IPS DF 4.7 (cell line): ENCODE data around the gene RNF212.
"Not testable (repeated sequence)": the region's sequence is repeated elsewhere in the genome, so short reads cannot be mapped to it uniquely, and the experiment has no call there.

Experiments
- DNase-seq: peaks from one replicate; pipeline ENCODE4 v3.0.0-alpha.2; 2013; ENCODE audit warnings: low spot score; ENCODE audit errors: extremely low read depth

Gene RNF212

GRCh38 chr4:1065732-1066131, 47.6 kb downstream of the RNF212 start:
- no peak for DNase-seq

GRCh38 chr4:1062419-1062818, 50.9 kb downstream of the RNF212 start:
- no peak for DNase-seq

- no peak for DNase-seq
Observed at GRCh38 chr4:1061760-1062159, 51.6 kb downstream of the RNF212 start.

DNA sequence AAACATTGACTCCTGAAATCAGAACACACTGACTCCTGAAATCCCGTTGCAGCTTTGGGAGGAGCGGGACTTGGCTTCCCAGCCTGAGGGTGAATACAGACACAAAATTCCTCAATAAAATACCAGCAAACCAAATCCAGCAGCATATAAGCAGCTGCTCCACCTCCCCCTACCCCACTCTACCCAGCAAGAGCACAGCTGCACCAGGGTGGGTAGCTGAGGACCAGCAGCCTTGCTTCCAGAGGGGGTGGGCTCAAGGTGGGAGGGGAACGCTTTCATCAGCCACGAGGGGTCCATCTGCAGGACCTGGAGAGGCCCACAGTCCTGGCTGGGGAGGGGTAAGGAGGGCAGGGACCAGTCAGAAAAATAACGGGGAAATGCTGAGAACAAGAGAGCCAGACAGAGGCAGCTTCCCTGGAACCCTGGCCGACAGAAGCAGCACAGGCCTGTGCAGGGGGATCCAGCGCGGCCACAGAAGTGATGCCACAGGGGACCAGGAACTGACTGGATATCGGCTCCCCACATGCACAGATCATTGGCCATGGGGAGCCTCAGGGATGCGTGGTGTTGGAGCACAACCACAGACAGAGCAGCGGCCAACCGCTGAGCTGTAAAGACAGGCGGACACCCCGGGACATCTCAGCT, 52.2 kb downstream of the RNF212 start:
- no peak for DNase-seq

GRCh38 chr4:1060621-1061020, 52.7 kb downstream of the RNF212 start:
- DNase-seq: no peak

DNA sequence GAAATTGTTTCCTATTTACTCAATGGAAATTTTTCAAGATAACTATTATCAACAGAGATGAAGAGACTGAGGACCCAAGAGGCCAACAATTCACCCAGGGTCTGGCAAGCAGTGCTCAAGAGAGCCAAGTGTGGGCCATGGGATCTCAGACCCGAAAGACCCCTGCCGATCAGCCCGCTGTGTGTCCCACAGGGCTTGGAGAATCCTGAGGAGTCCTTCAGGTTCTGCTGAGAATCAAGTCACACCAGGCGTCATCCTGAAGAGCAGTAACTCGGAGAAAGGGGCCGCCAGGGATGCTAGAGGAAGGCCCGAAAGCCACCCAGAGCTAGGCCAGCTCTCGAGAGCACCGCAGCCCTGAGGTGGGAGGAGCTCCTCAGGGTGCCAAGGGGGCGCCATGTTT, 53.2 kb downstream of the RNF212 start:
- no peak for DNase-seq

DNA sequence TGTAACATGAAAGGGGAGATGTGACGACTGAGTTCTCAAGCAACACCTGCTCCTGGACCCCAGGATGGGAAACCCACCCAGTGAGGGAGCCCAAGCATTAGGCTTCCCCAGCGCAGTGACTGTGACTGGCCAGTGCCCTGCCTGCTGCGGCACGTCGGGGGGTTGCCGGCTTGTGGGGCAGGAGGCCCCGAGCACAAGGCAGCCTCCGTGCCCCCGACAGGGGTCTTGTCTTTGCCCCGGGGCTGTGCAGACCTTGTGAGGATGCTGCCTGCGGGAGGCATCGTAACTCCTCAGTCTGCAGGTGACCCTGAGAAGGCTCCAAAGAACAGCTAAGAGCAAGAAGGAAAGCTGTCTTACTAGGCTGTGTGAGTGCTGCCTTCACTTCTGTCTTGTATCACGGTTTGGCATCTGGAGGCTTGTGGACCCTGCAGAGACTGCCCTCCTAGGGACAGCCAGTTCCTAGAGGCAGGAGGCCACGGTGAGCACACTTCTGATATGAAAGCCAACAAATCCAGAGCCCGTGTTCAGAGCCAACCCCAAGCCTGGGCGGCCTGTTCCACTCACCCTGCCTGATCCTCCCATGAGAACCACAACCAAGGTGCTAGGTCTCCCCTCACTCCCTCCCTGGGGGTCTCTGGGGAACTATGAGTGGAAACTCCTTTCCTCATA, 54.2 kb downstream of the RNF212 start:
- no peak for DNase-seq

DNA sequence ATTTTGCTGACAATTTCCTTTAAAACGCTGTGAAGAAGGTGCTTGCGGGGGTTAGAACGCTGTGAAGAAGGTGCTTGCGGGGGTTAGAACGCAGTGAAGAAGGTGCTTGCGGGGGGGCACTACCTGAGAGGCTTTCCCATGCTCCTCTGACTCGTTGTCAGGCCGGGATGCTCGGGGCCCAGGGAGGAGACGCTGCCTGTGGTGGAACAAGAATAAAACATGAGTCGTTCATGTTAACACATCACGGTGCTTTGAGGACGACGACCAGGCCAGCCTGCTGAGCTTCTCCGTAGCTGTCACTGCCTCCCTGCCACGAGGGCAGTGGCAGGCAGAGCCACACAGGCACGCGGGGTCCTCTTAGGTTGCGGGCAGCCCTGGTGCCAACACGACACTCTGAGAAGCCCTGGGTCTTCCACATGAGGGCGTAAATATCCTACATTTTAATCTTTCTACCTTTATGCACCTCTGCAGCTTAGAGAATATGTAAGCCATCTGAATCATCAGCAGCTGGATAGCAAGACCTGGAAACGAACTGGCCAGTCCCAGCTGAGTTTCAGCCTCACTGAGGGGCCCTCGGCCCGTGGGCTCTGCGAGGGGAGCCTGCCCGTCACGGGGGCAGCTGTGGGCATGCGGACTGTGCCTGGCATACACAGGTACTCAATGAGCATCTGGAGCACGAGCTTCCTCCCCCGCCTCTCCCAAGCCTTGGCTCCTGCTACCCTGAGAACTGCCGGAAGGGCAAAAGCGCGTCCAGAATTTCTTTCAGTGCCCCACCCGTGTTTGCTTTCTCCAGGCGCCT, 55.0 kb downstream of the RNF212 start:
- DNase-seq: no peak

DNA sequence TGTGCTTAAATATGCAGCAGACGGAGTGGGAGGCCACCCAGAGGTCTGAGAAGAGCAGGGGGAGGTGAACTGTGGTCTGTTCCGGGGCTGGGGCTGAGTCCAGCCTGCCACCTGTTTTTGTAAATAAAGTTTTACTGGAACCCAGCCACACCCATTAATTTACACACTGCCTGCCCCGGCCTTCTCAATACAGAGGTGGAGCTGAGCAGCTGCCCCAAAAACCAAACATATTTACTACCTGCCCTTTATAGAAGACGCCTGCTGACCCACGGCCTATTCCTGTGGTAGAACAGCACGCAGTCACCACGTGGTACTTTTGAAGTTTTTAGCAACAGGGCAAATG, 56.0 kb downstream of the RNF212 start:
- no peak for DNase-seq

DNA sequence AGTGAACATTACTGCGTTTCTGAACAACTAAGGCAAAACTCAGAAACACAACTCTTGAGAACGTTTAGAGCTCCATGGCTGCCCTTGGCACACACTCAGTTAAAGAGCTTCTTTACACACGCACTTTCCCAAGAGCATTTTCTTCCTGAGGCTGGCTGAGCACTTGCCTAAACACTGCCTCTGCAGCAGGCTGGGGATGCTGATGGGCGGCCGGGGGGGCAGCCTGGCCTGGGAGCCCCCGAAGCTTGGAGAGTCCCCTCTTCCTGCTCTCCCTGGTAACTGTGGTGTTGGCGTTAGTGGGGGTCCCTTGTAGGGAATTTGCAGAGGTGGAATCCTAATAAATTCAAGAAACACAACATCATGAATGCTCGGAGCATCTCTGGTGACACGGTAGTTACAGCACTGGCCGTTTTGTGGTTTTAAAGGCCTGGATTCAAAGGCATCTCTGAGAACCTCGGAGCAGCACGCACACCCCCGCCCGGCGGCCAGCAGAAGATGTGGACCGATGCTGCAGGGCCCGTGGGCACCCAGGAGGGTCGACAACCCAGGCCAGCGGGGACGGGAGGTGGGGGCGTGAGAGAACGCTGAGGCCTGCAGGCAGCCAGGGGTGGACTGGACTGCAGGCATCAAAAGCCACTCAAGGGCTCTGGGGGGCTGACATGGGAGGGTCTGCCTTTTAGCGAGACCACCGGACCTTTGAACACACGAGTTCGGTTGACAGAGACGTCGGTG, 56.5 kb downstream of the RNF212 start:
- no peak for DNase-seq

DNA sequence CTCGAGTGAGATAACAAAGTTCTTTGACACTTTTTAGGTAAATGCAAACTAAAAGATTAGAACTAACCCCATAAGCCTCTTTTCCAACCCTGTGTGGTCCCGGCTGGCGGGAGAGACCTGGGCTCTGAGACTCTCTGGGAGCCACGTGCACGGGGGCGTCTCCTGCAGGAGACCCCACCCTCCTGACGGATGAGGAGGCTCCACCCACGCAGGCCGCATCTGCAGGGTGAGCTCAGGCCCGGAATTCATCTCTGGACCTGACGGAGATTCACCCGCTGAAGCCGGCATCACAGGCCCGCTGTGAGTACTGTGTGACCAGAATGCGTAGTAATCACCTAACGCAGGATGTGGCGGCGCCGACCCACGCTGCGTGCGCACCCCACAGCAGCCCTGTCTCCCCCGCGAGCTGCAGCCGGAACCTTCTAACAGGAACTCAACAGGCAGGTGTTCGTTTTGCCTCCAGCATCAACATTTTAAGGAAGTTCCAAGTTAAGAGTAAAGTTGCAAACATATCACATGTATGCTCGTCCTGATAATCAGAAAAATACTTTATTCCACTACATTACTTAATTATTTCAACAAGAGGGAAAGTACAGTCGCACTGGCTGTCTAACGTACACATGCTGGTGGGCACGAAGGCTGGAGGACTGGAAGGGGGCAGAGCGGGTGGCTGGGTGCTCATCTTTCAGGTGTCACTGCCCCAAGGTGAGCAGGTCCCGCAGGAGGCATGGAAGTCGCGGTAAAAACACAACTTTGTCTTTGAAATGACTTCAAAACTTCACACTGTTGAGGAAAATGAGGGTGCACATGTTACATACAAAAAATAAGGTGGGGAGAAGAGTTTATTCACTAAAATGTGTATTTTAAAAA, 57.4 kb downstream of the RNF212 start:
- DNase-seq: no peak

DNA sequence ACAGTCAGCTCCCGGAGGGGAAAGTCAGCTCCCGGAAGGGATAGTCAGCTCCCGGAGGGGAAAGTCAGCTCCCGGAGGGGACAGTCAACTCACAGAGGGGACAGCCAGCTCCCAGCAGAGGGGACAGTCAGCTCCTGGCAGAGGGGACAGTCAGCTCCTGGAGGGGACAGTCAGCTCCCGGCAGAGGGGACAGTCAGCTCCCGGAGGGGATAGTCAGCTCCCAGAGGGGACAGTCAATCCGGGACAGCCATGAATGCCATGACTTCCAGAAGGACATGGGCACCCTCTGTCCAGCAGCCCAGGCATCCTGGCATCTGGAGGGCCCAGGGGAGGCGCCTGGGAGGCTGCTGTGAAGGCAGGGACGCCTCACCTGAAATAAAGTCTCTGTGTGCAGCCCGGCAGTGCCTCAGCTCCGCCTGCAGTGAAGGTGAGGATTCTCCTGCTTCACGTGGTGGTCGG, 58.1 kb downstream of the RNF212 start:
- DNase-seq: not testable (repeated sequence)

DNA sequence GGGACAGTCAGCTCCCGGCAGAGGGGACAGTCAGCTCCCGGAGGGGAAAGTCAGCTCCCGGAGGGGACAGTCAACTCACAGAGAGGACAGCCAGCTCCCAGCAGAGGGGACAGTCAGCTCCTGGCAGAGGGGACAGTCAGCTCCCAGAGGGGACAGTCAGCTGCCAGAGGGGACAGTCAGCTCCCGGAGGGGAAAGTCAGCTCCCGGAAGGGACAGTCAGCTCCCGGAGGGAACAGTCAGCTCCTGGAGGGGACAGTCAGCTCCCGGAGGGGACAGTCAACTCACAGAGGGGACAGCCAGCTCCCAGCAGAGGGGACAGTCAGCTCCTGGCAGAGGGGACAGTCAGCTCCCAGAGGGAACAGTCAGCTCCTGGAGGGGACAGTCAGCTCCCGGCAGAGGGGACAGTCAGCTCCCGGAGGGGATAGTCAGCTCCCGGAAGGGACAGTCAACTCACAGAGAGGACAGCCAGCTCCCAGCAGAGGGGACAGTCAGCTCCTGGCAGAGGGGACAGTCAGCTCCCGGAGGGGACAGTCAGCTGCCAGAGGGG, 58.6 kb downstream of the RNF212 start:
- not testable (repeated sequence) for DNase-seq

GRCh38 chr4:1053891-1054290, 59.5 kb downstream of the RNF212 start:
- DNase-seq: not testable (repeated sequence)

DNA sequence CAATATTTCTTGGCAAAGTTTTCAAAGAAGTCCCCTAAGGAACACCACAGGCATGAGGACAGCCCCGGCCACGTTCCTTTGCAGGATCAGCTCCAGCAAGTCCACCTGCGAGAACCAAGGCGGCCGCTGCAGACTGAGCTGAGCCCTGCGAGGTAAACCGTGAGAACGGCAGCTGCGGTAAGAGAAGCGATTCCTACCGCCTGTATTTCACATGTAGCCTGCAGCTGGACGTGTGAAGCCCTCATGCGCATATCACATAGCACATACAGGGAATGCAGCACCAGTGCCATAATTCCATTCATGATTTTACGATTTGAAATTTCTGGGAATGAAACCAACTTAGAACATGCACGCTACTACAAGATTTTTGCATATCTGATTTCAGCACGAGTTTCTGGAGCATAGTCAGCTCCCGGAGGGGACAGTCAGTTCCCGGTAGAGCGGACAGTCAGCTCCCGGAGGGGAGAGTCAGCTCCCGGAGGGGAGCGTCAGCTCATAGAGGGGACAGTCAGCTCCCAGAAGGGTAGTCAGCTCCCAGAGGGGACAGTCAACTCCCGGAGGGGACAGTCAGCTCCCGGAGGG, 60.2 kb downstream of the RNF212 start:
- DNase-seq: no peak

DNA sequence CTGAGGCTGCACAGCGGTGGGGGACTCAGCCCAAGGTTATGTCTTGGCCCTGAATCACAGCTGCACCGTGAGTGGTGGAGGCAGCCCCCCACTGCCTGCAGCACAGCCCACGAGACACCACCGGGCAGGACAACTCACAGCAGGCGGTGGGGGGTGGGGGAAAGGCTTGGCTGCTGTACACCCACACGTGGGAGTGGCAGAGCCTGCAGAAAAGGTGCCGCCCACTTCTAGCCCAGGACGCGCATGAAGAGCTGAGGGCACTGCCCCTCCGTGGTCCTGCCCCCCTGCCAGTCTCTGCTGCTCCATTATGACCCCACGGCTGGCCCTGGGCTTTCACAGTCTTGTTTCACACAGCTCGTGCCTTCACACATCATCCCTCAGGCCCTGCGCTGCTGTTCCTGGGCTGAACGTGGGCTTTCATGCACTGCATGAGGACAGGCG, 61.1 kb downstream of the RNF212 start:
- DNase-seq: no peak

- no peak for DNase-seq
Observed at GRCh38 chr4:1051472-1051871, 61.9 kb downstream of the RNF212 start.

GRCh38 chr4:1050486-1051213, 62.7 kb downstream of the RNF212 start:
- no peak for DNase-seq

DNA sequence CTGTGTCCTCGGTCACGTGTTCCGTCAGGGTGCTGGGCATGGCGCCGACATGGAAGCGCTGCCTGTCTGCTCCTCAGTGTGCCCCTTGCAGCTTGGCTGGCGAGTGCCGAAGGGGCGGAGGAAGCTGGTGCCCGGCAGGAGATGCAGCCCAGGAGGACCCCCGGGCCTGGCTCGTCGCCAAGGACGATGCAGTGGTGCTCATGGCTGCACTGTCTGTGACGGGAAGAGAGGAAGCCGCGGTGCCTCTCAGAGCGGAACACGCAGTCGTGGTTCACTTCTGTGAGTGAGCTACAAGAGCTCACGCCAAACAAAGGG, 63.8 kb downstream of the RNF212 start:
- DNase-seq: no peak
